HEK293T (cell line): ENCODE measurements around the gene HGF.

ENCODE experiments used
- CTBP1 ChIP-seq: fragments of 450-650 bp; IDR thresholded peaks from 2 replicates; pipeline ENCODE4 v1.6.1; 2016; ENCODE audit warnings: borderline replicate concordance
- ELF4 ChIP-seq: fragments of 450-650 bp; IDR thresholded peaks from 2 replicates; pipeline ENCODE4 v1.6.1; 2017; ENCODE audit warnings: antibody characterized with exemption
- FOXA1 ChIP-seq: fragments of 450-650 bp; IDR thresholded peaks from 2 replicates; pipeline ENCODE4 v1.6.1; 2016; ENCODE audit warnings: mild to moderate bottlenecking
- FOXK2 ChIP-seq: fragments of 450-650 bp; IDR thresholded peaks from 2 replicates; pipeline ENCODE4 v1.6.1; 2016; ENCODE audit warnings: mild to moderate bottlenecking
- FOXM1 ChIP-seq: fragments of 450-650 bp; IDR thresholded peaks from 2 replicates; pipeline ENCODE4 v1.6.1; 2017; ENCODE audit warnings: mild to moderate bottlenecking, borderline replicate concordance
- LEF1 ChIP-seq: fragments of 450-650 bp; IDR thresholded peaks from 2 replicates; pipeline ENCODE4 v1.6.1; 2017; ENCODE audit warnings: mild to moderate bottlenecking, borderline replicate concordance
- TARDBP ChIP-seq: fragments of 450-650 bp; IDR thresholded peaks from 2 replicates; pipeline ENCODE4 v1.6.1; 2016

GRCh38 chr7:81721437-81721836 lies 48.4 kb downstream of the HGF start:
- TF ChIP-seq CTBP1 = no peak
- no peak for TF ChIP-seq FOXM1
- no peak for TF ChIP-seq TARDBP
- TF ChIP-seq ELF4 = no peak
- no peak for TF ChIP-seq FOXK2
- TF ChIP-seq FOXA1 = no peak
- no peak for TF ChIP-seq LEF1
